DND-41 (cell line): ENCODE data around the gene PGBD5.

Experiments used
- EZH2 ChIP-seq: IDR thresholded peaks from 3 replicates; pipeline ENCODE4 v1.6.1; 2012; ENCODE audit warnings: borderline replicate concordance, low read depth, mild to moderate bottlenecking, moderate library complexity, low read length, inconsistent platforms; ENCODE audit not compliant: severe bottlenecking
- TF ChIP-seq, protein P1 (sequence below): IDR thresholded peaks from 2 replicates; pipeline ENCODE4 v1.5.1; 2012; ENCODE audit warnings: borderline replicate concordance, low read length, moderate library complexity, mild to moderate bottlenecking; ENCODE audit not compliant: poor library complexity, severe bottlenecking; ENCODE audit errors: extremely low read depth

DNA sequence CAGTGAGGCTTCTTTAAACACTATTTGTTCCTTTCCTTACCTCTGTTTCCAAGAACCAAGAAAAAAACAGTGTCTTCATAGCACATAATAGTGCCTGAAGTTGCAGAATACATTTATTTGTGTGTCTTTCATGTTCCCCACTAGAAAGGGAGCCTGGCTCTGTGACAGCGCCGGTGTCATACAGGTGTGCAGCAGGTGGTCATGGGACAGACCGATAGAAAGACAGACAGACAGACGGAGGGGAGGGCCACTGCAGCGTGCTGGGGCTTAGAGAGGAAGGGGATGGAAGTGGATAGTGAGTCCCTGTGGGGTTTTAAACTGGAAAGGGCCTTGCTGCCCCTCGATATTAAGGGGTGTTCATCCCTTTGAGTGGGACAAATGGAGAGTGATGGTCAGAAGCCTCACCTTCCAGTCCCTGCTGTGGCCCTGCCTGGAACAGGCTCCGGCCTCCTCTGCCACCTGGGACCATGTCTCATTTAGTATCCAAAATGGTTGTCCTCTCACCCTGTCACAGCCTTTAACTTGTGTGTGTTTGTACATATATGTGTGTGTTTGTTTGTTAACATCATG lies 152.9 kb downstream of the PGBD5 start:
- TF ChIP-seq, protein P1, sequence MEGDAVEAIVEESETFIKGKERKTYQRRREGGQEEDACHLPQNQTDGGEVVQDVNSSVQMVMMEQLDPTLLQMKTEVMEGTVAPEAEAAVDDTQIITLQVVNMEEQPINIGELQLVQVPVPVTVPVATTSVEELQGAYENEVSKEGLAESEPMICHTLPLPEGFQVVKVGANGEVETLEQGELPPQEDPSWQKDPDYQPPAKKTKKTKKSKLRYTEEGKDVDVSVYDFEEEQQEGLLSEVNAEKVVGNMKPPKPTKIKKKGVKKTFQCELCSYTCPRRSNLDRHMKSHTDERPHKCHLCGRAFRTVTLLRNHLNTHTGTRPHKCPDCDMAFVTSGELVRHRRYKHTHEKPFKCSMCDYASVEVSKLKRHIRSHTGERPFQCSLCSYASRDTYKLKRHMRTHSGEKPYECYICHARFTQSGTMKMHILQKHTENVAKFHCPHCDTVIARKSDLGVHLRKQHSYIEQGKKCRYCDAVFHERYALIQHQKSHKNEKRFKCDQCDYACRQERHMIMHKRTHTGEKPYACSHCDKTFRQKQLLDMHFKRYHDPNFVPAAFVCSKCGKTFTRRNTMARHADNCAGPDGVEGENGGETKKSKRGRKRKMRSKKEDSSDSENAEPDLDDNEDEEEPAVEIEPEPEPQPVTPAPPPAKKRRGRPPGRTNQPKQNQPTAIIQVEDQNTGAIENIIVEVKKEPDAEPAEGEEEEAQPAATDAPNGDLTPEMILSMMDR = no peak
- TF ChIP-seq EZH2 = no peak
